ENCODE measurements around the gene CYTH2. TPM values are rescaled to one million over a fixed set of nuclear protein-coding genes. Genes with fewer than 3 reads are reported as not detected.
A peak's percentile ranks its signal among the peaks of the same experiment; 100 is the strongest.

The CYTH2 gene
- total RNA-seq, 4 donors from 2014 or later: 40.1 to 50.7 (median 48.4) TPM

GRCh38 chr19:48512504-48513288 is 43.5 kb downstream of the CYTH2 start:
- no peaks in the 10 kb centered on the region for H3K36me3 ChIP-seq
- H3K27ac ChIP-seq (replicated peaks in 1 of 4): no peak overlapping the region
- no peak for DNase-seq (ENCODE audit: extremely low spot score)
- 55% methylated on average over 19 of the region's 19 CpGs for WGBS
- intact Hi-C loops (cut with DNase I): no loop called here
- peaks cover 0 to 41% (median 29%) of the 10 kb centered on the region in 4 donors for H3K27me3 ChIP-seq
- peaks cover 12 to 35% (median 23%) of the 10 kb centered on the region in 4 donors for H3K4me1 ChIP-seq
- TF ChIP-seq CTCF (IDR thresholded peaks at IDR 0.05): no peak
- no peak for TF ChIP-seq POLR2AphosphoS5 (IDR thresholded peaks at IDR 0.05)
- TF ChIP-seq POLR2A (IDR thresholded peaks at IDR 0.05; ENCODE audit: low read depth): no peak
- no peak for TF ChIP-seq EP300 (IDR thresholded peaks at IDR 0.05)
- peak overlapping the region in 3 of 4 donors; percentile 60 to 75 (median 62) for H3K4me3 ChIP-seq
- no peaks in the 10 kb centered on the region for H3K9me3 ChIP-seq

- intact Hi-C loops (cut with DNase I): no loop called here
- Histone ChIP-seq H3K4me3 (peak overlapping the region; percentile 56 to 75 (median 61)), H3K36me3 (no peaks in the 10 kb centered on the region), H3K9me3 (no peaks in the 10 kb centered on the region), H3K27ac (replicated peaks in 1 of 4) (no peak overlapping the region), H3K4me1 (peaks cover 12 to 35% (median 23%) of the 10 kb centered on the region in 4 donors), H3K27me3 (peaks cover 0 to 41% (median 29%) of the 10 kb centered on the region in 4 donors)
- WGBS: 9% methylated on average over 9 of the region's 54 CpGs
- no peak for TF ChIP-seq CTCF (IDR thresholded peaks at IDR 0.05)
- TF ChIP-seq POLR2A (IDR thresholded peaks at IDR 0.05; ENCODE audit: low read depth): no peak
- peak in 1 of 2 donors; percentile 41 for TF ChIP-seq POLR2AphosphoS5 (IDR thresholded peaks at IDR 0.05)
- no peak for TF ChIP-seq EP300 (IDR thresholded peaks at IDR 0.05)
- DNase-seq (ENCODE audit: extremely low spot score): no peak
Measured at GRCh38 chr19:48513289-48514122, 44.3 kb downstream of the CYTH2 start.

GRCh38 chr19:48514123-48514458 is 44.9 kb downstream of the CYTH2 start:
- no peaks in the 10 kb centered on the region for H3K9me3 ChIP-seq
- peaks cover 12 to 35% (median 23%) of the 10 kb centered on the region in 4 donors for H3K4me1 ChIP-seq
- no peaks in the 10 kb centered on the region for H3K36me3 ChIP-seq
- H3K27me3 ChIP-seq: peaks cover 0 to 41% (median 29%) of the 10 kb centered on the region in 4 donors
- no peak for TF ChIP-seq EP300 (IDR thresholded peaks at IDR 0.05)
- no peak for TF ChIP-seq CTCF (IDR thresholded peaks at IDR 0.05)
- TF ChIP-seq POLR2A (IDR thresholded peaks at IDR 0.05; ENCODE audit: low read depth): no peak
- no peak for TF ChIP-seq POLR2AphosphoS5 (IDR thresholded peaks at IDR 0.05)
- DNase-seq (ENCODE audit: extremely low spot score): no peak
- H3K27ac ChIP-seq (replicated peaks in 1 of 4): no peak overlapping the region
- WGBS: 48% methylated on average over 9 of the region's 11 CpGs
- H3K4me3 ChIP-seq: peak overlapping the region; percentile 56 to 75 (median 61)
- intact Hi-C loops (cut with DNase I): no loop called here

GRCh38 chr19:48516536-48516935 is 47.4 kb downstream of the CYTH2 start:
- H3K27me3 ChIP-seq: peaks cover 0 to 22% (median 20%) of the 10 kb centered on the region in 4 donors
- peaks cover 5 to 21% (median 10%) of the 10 kb centered on the region in 4 donors for H3K4me1 ChIP-seq
- no peak overlapping the region for H3K4me3 ChIP-seq
- intact Hi-C loops (cut with DNase I): no loop called here
- no peaks in the 10 kb centered on the region for H3K36me3 ChIP-seq
- TF ChIP-seq CTCF (IDR thresholded peaks at IDR 0.05): no peak
- TF ChIP-seq EP300 (IDR thresholded peaks at IDR 0.05): no peak
- TF ChIP-seq POLR2A (IDR thresholded peaks at IDR 0.05; ENCODE audit: low read depth): no peak
- TF ChIP-seq POLR2AphosphoS5 (IDR thresholded peaks at IDR 0.05): no peak
- WGBS: 76% methylated on average over 8 of the region's 8 CpGs
- H3K9me3 ChIP-seq: no peaks in the 10 kb centered on the region
- H3K27ac ChIP-seq (replicated peaks in 1 of 4): no peak overlapping the region
- DNase-seq (ENCODE audit: extremely low spot score): no peak
